A673 (cell line): ENCODE measurements around the gene MACROH2A1. TPM values are rescaled to one million over a fixed set of nuclear protein-coding genes. Genes with fewer than 3 reads are reported as not detected.

ENCODE experiments used
- BruUV-seq: library from RNA; stranded (reverse); fragments of 400-500 nt; replicated peaks from 2 replicates; lab custom pipeline; 2021; lab: Mats Ljungman, UMichigan
- CTCF ChIA-PET: fragments of 300-600 bp; sonication (Branson Sonifier 250); formaldehyde crosslinking; loops from one replicate; lab custom pipeline; 2022; ENCODE audit warnings: antibody characterized with exemption; lab: Charles Lee
- POLR2A ChIA-PET: fragments of 300-600 bp; sonication (Branson Sonifier 250); formaldehyde crosslinking; loops from one replicate; lab custom pipeline; 2022; ENCODE audit warnings: antibody characterized with exemption; ENCODE audit not compliant: low non-redundant PET; lab: Charles Lee
- DNase-seq: peaks from one replicate; pipeline ENCODE4 v3.0.0-alpha.2; 2015; ENCODE audit warnings: low spot score
- H3K27ac ChIP-seq: fragments of 200-600 bp; sonication (generic); 2 replicates; pipeline ENCODE4 v1.5.1; 2016; ENCODE audit warnings: mixed run types, low read depth, mild to moderate bottlenecking, mixed read lengths, antibody characterized with exemption, low read length; ENCODE audit not compliant: poor library complexity, severe bottlenecking
- H3K27me3 ChIP-seq: fragments of 200-600 bp; sonication (generic); replicated peaks from 2 replicates; pipeline ENCODE4 v1.6.1; 2017; ENCODE audit warnings: mixed run types, low read depth, mild to moderate bottlenecking, mixed read lengths, antibody characterized with exemption, low read length; ENCODE audit not compliant: insufficient read depth, poor library complexity
- H3K36me3 ChIP-seq: fragments of 200-600 bp; sonication (generic); 2 replicates; pipeline ENCODE4 v1.6.1; 2016; ENCODE audit warnings: mixed run types, mild to moderate bottlenecking, mixed read lengths, antibody characterized with exemption, low read length; ENCODE audit not compliant: insufficient read depth, poor library complexity, severe bottlenecking
- H3K4me1 ChIP-seq: fragments of 200-600 bp; sonication (generic); 2 replicates; pipeline ENCODE4 v1.6.1; 2017; ENCODE audit warnings: mixed run types, mild to moderate bottlenecking, mixed read lengths, antibody characterized with exemption, low read length; ENCODE audit not compliant: insufficient read depth, poor library complexity, severe bottlenecking
- H3K4me3 ChIP-seq: fragments of 200-600 bp; sonication (generic); 2 replicates; pipeline ENCODE4 v1.5.1; 2016; ENCODE audit warnings: low read depth, mixed run types, mild to moderate bottlenecking, mixed read lengths, low read length; ENCODE audit not compliant: poor library complexity, severe bottlenecking
- H3K9me3 ChIP-seq: fragments of 200-600 bp; sonication (generic); 2 replicates; pipeline ENCODE4 v1.6.1; 2016; ENCODE audit warnings: mixed run types, low read depth, mild to moderate bottlenecking, mixed read lengths, antibody characterized with exemption, low read length; ENCODE audit not compliant: poor library complexity, severe bottlenecking
- CTCF ChIP-seq: fragments of 300-800, 200-600 bp; sonication (generic); conservative IDR thresholded peaks from 2 replicates; pipeline ENCODE4 v1.5.1; 2017; ENCODE audit warnings: low read depth, mild to moderate bottlenecking, antibody characterized with exemption, low read length, moderate library complexity, mixed read lengths
- EZH2 ChIP-seq: fragments of 200-600 bp; sonication (generic); IDR thresholded peaks from 2 replicates; pipeline ENCODE4 v1.6.1; 2017; ENCODE audit warnings: borderline replicate concordance, low read depth, mild to moderate bottlenecking, mixed read lengths, antibody characterized with exemption, low read length; ENCODE audit not compliant: poor library complexity, severe bottlenecking
- intact Hi-C: fragments of 100-400 bp; cut with micrococcal nuclease; formaldehyde crosslinking; loops from one replicate; pipeline ENCODE4 v1.10.0; 2022; ENCODE audit not compliant: unreplicated experiment
- total RNA-seq: library from RNA; stranded (reverse); gene quantifications from 2 replicates; pipeline ENCODE4 v1.2.3, GENCODE V29; 2021

Gene MACROH2A1
- total RNA-seq, 1 experiment from 2014 or later, result 264 TPM

- no peaks in the 10 kb centered on the region for H3K4me1 ChIP-seq
- peaks cover 51% of the 10 kb centered on the region for H3K36me3 ChIP-seq
- H3K27me3 ChIP-seq, result no peaks in the 10 kb centered on the region
- CTCF ChIA-PET, result no interaction called here
- intact Hi-C loops, result no loop called here
- POLR2A ChIA-PET, result no interaction called here
- H3K9me3 ChIP-seq, result no peaks in the 10 kb centered on the region
- no peak overlapping the region for H3K4me3 ChIP-seq
- TF ChIP-seq EZH2, result no peak
- TF ChIP-seq CTCF, result no peak
- DNase-seq, result no peak
- H3K27ac ChIP-seq, result no peak overlapping the region
- no TSS peak for BruUV-seq
These were observed 57.1 kb downstream of the MACROH2A1 start for GRCh38 chr5:135341696-135342550.

GRCh38 chr5:135341016-135341666, 57.9 kb downstream of the MACROH2A1 start:
- intact Hi-C loops, result no loop called here
- no peak for DNase-seq
- ChIA-PET POLR2A (no interaction called here), CTCF (no interaction called here)
- no peak for TF ChIP-seq CTCF
- no peak for TF ChIP-seq EZH2
- no TSS peak for BruUV-seq
- peaks cover 53% of the 10 kb centered on the region for H3K36me3 ChIP-seq
- no peaks in the 10 kb centered on the region for H3K4me1 ChIP-seq
- no peaks in the 10 kb centered on the region for H3K27me3 ChIP-seq
- no peak overlapping the region for H3K27ac ChIP-seq
- H3K9me3 ChIP-seq, result no peaks in the 10 kb centered on the region
- H3K4me3 ChIP-seq, result no peak overlapping the region

- no peak for DNase-seq
- Histone ChIP-seq H3K4me1 (no peaks in the 10 kb centered on the region), H3K9me3 (no peaks in the 10 kb centered on the region), H3K36me3 (peaks cover 59% of the 10 kb centered on the region), H3K27ac (no peak overlapping the region), H3K4me3 (no peak overlapping the region), H3K27me3 (no peaks in the 10 kb centered on the region)
- BruUV-seq, result no TSS peak
- ChIA-PET CTCF (no interaction called here), POLR2A (no interaction called here)
- intact Hi-C loops, result no loop called here
- TF ChIP-seq CTCF (no peak), EZH2 (no peak)
These were observed 58.5 kb downstream of the MACROH2A1 start for GRCh38 chr5:135340568-135340967.
